SH-SY5Y (cell line): ENCODE measurements around the gene CCDC170.

ENCODE experiments used
- GATA2 ChIP-seq: IDR thresholded peaks from 2 replicates; pipeline ENCODE4 v1.6.1; 2011; ENCODE audit warnings: mild to moderate bottlenecking, low read depth, low read length
- GATA3 ChIP-seq: IDR thresholded peaks from 2 replicates; pipeline ENCODE4 v1.6.1; 2011; ENCODE audit warnings: low read depth, mild to moderate bottlenecking, low read length, moderate library complexity

- TF ChIP-seq GATA2 (no peak), GATA3 (no peak)
Measured at GRCh38 chr6:151633526-151634335, 139.9 kb downstream of the CCDC170 start.
